Keratinocyte (primary cell): ENCODE measurements around the gene PPP2R1A. TPM values are rescaled to one million over a fixed set of nuclear protein-coding genes. Genes with fewer than 3 reads are reported as not detected.

Experiments used
- DNase-seq: peaks from one replicate; pipeline ENCODE4 v3.0.0-alpha.2; 2011; ENCODE audit warnings: low read depth, missing footprints, low spot score
- FAIRE-seq: peaks from 2 replicates; lab custom pipeline; 2011; peaks lifted over from hg19 to GRCh38; lab: Jason Lieb, UNC
- H2AFZ ChIP-seq: 2 replicates; pipeline ENCODE4 v1.6.0; 2012; ENCODE audit warnings: low read length, control low read depth, inconsistent platforms; ENCODE audit not compliant: control insufficient read depth
- H3K27ac ChIP-seq: 2 replicates; pipeline ENCODE4 v1.5.1; 2011; ENCODE audit warnings: low read length; ENCODE audit not compliant: control insufficient read depth, insufficient read depth
- H3K27me3 ChIP-seq: 3 replicates; pipeline ENCODE4 v1.6.0; 2011; ENCODE audit warnings: low read length; ENCODE audit not compliant: control insufficient read depth, insufficient read depth; ENCODE audit errors: extremely low read depth
- H3K36me3 ChIP-seq, 2 experiments: 2 replicates in 1 of 2; 3 replicates in 1 of 2; pipeline ENCODE4 v1.5.1; 2011; ENCODE audit warnings: low read length in 2 of 2, mild to moderate bottlenecking in 1 of 2; ENCODE audit not compliant: control insufficient read depth in 2 of 2, insufficient read depth in 2 of 2; ENCODE audit errors: extremely low read depth in 1 of 2
- H3K4me1 ChIP-seq: 3 replicates; pipeline ENCODE4 v1.5.1; 2011; ENCODE audit warnings: low read length; ENCODE audit not compliant: control insufficient read depth, insufficient read depth; ENCODE audit errors: extremely low read depth
- H3K4me2 ChIP-seq: 3 replicates; pipeline ENCODE4 v1.6.0; 2011; ENCODE audit warnings: low read depth, low read length; ENCODE audit not compliant: control insufficient read depth, insufficient read depth; ENCODE audit errors: extremely low read depth
- H3K4me3 ChIP-seq, 3 experiments: fragments of 200-600 bp in 1 of 3; sonication (generic) in 1 of 3; 2 replicates in 2 of 3; 3 replicates in 1 of 3; pipeline ENCODE4 v1.5.1; 2011 to 2016; ENCODE audit warnings: low read length in 3 of 3, mild to moderate bottlenecking in 3 of 3, control low read depth in 2 of 3, inconsistent platforms in 1 of 3, low read depth in 1 of 3, mixed read lengths in 1 of 3, mixed run types in 1 of 3, moderate library complexity in 1 of 3; ENCODE audit not compliant: control insufficient read depth in 2 of 3, insufficient read depth in 2 of 3; ENCODE audit errors: extremely low read depth in 1 of 3
- H3K79me2 ChIP-seq: 2 replicates; pipeline ENCODE4 v1.6.0; 2012; ENCODE audit warnings: low read length; ENCODE audit not compliant: control insufficient read depth, insufficient read depth
- H3K9ac ChIP-seq: 3 replicates; pipeline ENCODE4 v1.6.0; 2011; ENCODE audit warnings: low read length; ENCODE audit not compliant: control insufficient read depth, insufficient read depth; ENCODE audit errors: extremely low read depth
- H3K9me1 ChIP-seq: 3 replicates; pipeline ENCODE4 v1.6.0; 2011; ENCODE audit warnings: low read length; ENCODE audit not compliant: control insufficient read depth, insufficient read depth; ENCODE audit errors: extremely low read depth
- H3K9me3 ChIP-seq: 2 replicates; pipeline ENCODE4 v1.5.1; 2012; ENCODE audit warnings: low read depth, low read length; ENCODE audit not compliant: control insufficient read depth
- H4K20me1 ChIP-seq: 3 replicates; pipeline ENCODE4 v1.6.0; 2011; ENCODE audit warnings: low read length; ENCODE audit not compliant: control insufficient read depth, insufficient read depth; ENCODE audit errors: extremely low read depth
- EZH2 ChIP-seq: IDR thresholded peaks from one replicate; pipeline ENCODE4 v1.6.1; 2012; ENCODE audit warnings: inconsistent platforms, mild to moderate bottlenecking, low read length, moderate library complexity
- dilution Hi-C: fragments of 300-500 bp; cut with MboI; formaldehyde crosslinking; loops from one replicate; pipeline ENCODE4 v1.7.0; 2020; ENCODE audit warnings: low sequenced_read_pairs; ENCODE audit not compliant: extremely low pct_ligation_motif_present
- polyA plus RNA-seq, 5 experiments: library from polyadenylated mRNA; depleted of rRNA in 3 of 5; stranded (reverse) in 3 of 5; stranded (forward) in 1 of 5; unstranded in 1 of 5; fragments of >200 nt; gene quantifications; 1 replicate in 1 of 5; 2 replicates in 3 of 5; 3 replicates in 1 of 5; pipeline versions ENCODE4 v1.2.1 to v1.2.3, GENCODE V29; 2011 to 2012; ENCODE audit warnings: missing spikeins in 2 of 5, low read depth in 1 of 5, low replicate concordance in 1 of 5
- TF ChIP-seq, protein P1 (sequence below), 3 experiments: IDR thresholded peaks in 1 of 3; conservative IDR thresholded peaks in 1 of 3; optimal IDR thresholded peaks in 1 of 3; 2 replicates in 2 of 3; 3 replicates in 1 of 3; pipeline versions ENCODE3 to v1.5.1; 2011; ENCODE audit warnings: low read length in 3 of 3, mild to moderate bottlenecking in 3 of 3, moderate library complexity in 2 of 3, control low read depth in 1 of 3, inconsistent platforms in 1 of 3; ENCODE audit not compliant: insufficient read depth in 2 of 3; ENCODE audit errors: extremely low read depth in 1 of 3

PPP2R1A gene
- polyA plus RNA-seq, 1 donor (not counting 4 experiments of a cell fraction or from before 2014, with no cell fraction given), result 130 TPM

DNA sequence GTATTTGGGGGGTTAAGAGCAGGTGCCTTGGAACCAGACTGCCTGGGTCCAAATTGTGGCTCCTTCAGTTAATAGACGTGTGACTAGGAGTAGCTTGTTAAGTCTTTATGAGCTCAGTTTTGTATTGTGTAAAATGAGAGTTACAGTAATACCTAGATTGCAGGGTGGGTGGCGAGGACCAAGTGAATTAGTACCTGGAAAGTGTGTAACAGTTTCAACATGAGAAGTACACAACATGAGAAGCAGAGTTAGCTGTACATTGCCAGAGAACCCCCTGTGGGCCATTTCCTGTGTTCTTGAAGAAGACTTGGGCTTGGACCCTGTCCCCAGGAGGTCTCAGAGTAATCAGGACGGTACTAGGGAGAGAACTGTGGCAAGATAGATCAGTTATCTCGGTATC lies 36.8 kb downstream of the PPP2R1A start:
- Histone ChIP-seq H3K4me1 (peaks cover 14% of the 10 kb centered on the region), H3K9me1 (no peaks in the 10 kb centered on the region), H3K27me3 (no peaks in the 10 kb centered on the region), H3K9me3 (no peaks in the 10 kb centered on the region), H3K9ac (no peak overlapping the region), H3K36me3 (peaks cover 42 to 54% of the 10 kb centered on the region in 2 experiments), H3K4me3 (no peak overlapping the region), H3K27ac (no peak overlapping the region), H2AFZ (no peak overlapping the region), H3K4me2 (no peak overlapping the region), H3K79me2 (no peaks in the 10 kb centered on the region), H4K20me1 (peaks cover 3% of the 10 kb centered on the region)
- no peak for DNase-seq
- no peak for FAIRE-seq
- dilution Hi-C loops, result no loop called here
- TF ChIP-seq EZH2, result no peak
- TF ChIP-seq, protein P1, sequence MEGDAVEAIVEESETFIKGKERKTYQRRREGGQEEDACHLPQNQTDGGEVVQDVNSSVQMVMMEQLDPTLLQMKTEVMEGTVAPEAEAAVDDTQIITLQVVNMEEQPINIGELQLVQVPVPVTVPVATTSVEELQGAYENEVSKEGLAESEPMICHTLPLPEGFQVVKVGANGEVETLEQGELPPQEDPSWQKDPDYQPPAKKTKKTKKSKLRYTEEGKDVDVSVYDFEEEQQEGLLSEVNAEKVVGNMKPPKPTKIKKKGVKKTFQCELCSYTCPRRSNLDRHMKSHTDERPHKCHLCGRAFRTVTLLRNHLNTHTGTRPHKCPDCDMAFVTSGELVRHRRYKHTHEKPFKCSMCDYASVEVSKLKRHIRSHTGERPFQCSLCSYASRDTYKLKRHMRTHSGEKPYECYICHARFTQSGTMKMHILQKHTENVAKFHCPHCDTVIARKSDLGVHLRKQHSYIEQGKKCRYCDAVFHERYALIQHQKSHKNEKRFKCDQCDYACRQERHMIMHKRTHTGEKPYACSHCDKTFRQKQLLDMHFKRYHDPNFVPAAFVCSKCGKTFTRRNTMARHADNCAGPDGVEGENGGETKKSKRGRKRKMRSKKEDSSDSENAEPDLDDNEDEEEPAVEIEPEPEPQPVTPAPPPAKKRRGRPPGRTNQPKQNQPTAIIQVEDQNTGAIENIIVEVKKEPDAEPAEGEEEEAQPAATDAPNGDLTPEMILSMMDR (optimal IDR thresholded peaks at IDR 0.05 in 1 of 3, IDR thresholded peaks at IDR 0.05 in 1 of 3, conservative IDR thresholded peaks at IDR 0.05 in 1 of 3; ENCODE audit: extremely low read depth in 1 of 3, insufficient read depth in 2 of 3, low read length in 3 of 3), result no peak

DNA sequence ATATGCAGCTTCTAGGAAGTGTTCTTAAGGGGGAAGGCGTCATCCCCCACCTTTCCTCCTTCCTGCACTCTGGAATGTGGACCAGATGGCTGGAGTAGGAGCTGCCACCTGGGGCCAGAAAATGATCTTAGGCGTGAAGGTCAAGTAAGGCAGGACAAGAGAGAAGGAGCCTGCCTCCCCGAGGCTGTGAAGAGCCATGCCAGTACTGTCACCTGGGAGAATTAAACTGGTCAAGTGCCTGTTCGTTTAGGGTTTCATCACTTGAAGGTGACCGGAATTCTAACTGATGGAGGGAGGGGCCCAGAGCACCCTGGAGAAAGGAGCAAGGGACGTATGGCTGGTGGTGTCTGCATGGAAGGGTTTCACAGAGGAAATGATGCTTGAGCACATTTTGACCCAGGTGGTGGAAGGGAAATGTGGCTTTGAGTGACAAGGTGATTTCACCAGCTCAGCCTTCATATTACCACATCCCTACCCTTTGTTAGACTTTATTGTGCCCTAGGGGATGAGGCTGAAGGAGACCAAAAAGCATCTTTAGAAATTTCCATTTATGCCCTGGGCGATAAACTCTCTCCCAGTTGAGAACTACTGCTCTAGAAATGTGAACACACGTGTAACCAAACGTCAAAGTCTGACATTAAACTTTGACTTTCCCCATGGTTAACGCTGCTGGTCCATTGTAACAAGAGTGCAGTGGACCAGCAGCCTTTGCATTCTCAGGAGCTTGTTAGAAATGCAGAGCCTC lies 37.5 kb downstream of the PPP2R1A start:
- Histone ChIP-seq H3K36me3 (peaks cover 36 to 49% of the 10 kb centered on the region in 2 experiments), H3K79me2 (no peaks in the 10 kb centered on the region), H3K9me3 (no peaks in the 10 kb centered on the region)

More for the DNA sequence above, 37.5 kb downstream of the PPP2R1A start:
- Histone ChIP-seq H3K9me1 (no peaks in the 10 kb centered on the region), H3K4me3 (no peak overlapping the region), H3K27ac (no peak overlapping the region), H3K9ac (no peak overlapping the region), H3K27me3 (no peaks in the 10 kb centered on the region), H2AFZ (no peak overlapping the region), H3K4me2 (no peak overlapping the region), H4K20me1 (peaks cover 3% of the 10 kb centered on the region), H3K4me1 (peaks cover 17% of the 10 kb centered on the region)
- FAIRE-seq (no peak), DNase-seq (no peak)
- TF ChIP-seq, protein P1 (optimal IDR thresholded peaks at IDR 0.05 in 1 of 3, IDR thresholded peaks at IDR 0.05 in 1 of 3, conservative IDR thresholded peaks at IDR 0.05 in 1 of 3; ENCODE audit: extremely low read depth in 1 of 3, insufficient read depth in 2 of 3, low read length in 3 of 3), result no peak
- TF ChIP-seq EZH2, result no peak
- dilution Hi-C loops, result no loop called here
